Glomerular visceral epithelial cell (primary cell): ENCODE measurements around the gene CD44.

Source experiments
- DNase-seq: peaks from one replicate; pipeline ENCODE4 v3.0.0-alpha.2; 2016; ENCODE audit errors: extremely low spot score

CD44 gene

GRCh38 chr11:35260342-35260985 is 121.5 kb downstream of the CD44 start:
- peak; percentile 36 for DNase-seq

GRCh38 chr11:35261197-35261596 is 122.2 kb downstream of the CD44 start:
- no peak for DNase-seq

DNA sequence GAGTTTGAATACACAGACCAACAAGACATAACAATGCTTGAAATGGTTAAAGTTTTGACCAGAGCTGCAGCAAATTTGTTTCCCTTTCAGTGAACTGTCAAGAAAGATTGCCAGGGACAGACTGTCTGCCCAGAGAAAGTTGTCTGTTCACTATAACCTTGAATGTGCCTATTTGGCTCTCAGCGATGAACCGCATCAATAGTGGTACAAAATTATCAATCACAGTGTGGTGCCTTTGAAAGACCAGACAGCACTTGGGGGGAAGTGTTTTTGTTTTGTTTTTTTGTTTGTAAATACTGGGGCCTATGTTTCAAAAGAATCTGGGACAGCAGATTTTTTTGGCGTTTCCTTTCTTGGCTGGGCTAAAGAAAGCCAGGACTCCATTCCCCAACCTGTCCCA is 123.1 kb downstream of the CD44 start:
- DNase-seq: no peak

GRCh38 chr11:35262735-35263134 is 123.8 kb downstream of the CD44 start:
- DNase-seq: no peak

DNA sequence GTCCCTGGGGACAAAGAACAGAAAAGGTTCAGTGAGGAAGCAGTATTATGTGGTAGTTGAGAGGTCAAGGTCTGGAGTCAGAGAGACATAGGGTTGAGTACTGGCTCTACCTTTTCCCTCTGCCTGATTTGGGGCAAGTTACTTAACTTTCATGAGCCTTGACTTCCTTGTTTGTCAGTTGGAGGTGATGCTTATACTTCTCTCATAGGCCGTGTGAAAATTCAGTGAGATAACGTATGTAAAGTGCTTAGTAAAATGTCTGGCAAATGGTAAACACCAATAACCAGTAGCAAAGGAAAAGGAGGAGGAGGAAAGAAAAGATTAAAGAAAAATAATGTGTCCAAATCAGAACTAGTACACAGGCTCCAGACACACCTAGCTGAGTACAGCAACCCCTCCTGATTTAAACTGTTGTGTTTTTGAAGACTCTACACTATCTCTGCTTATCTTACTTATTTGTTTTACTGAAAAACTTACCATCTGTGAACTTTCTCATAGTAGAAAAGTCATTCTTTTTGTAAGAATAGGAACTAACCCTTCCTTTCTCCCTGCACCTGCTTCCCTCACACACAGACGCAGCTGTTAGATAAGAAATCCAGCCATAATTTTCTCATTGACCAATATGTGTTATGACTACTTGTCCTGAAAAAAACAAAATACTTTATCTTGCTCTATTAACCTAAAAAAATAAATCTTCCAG is 126.9 kb downstream of the CD44 start:
- DNase-seq: no peak

- DNase-seq: peak; percentile 79
These were observed 128.5 kb downstream of the CD44 start for GRCh38 chr11:35267504-35267903.

- DNase-seq: no peak
These were observed 131.4 kb downstream of the CD44 start for GRCh38 chr11:35270342-35270741.

GRCh38 chr11:35271031-35271430 is 132.1 kb downstream of the CD44 start:
- DNase-seq: no peak

DNA sequence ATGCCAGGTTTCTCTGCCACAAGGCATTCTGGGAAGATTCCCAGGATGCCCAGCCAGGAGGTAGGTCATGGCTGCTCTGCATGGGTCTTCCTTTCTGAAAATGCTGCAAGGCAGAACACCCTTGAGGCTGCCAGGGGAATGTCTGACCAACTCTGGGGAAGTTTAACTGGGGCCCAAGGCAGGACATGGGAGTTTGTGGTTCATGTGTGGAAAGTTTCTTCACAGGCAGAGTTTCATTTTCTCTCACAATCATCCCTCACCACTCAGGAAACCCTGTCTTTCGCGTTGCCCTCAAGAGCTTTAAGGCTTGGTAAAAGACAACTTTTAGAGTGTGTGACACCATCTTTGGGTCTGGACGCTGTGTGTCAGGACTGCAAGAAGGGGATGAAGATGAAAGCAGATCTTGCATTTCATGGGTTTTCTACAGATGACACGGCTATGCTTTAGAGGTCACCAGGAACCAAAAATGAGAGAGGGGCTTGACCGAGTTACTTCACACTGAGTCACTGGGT is 133.5 kb downstream of the CD44 start:
- no peak for DNase-seq

DNA sequence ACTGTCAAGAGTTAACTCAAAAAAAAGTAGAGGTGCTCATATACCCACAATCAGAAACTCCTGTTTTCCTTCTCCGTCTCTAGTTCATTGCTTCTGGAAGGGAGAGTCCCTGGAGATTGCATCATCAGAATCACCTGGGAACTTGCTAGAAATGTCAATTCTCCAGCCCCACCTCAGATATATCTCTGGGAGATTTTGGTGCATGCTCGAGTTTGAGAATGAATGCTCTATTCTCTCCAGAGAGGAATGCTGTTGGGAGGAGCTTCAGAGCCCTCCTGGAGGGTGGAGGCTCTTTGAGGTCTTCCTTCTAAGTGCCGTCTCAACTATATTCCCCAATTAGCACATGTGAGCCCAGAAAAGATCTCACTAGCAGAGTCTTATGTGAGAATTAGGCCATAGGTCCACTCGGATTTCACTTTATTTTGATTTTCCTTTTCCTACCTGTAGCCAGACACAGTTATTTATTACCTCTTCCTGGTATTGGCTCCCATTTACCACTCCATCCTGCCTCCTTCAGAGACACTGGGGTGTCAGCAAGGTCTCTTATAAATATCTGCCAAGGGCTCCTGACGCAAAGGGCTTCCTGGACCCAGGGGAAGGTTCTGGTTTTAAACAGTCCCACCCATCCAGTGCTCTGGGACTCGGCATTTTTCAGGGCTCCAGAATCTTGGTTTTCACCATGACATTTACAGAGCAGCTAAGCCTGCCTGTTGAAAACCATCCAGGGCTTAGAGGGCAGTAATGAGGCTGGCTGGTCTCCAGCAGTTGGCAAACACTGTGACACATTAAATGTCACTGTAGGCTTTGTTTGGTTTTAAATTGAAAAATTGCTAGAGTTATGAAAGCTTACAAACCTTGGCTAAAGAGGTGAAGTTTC is 136.2 kb downstream of the CD44 start:
- no peak for DNase-seq

DNA sequence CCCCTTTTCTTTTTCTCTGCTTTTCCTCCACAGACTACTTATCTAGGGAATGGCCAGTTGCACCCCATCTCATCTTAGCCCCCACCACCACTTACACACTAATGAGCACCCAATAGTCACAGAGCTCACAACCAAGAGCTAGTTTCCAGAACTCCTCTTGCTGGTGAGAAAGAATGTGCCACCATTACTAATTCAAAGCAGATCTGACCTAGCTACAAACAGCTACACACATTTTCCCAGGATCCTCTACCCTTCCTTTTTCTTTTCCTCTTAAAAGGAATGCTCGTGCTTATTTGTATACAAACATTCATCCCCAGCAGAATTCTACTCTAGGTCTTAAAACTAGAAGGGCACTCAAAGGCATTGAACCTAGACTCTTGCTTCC is 136.8 kb downstream of the CD44 start:
- no peak for DNase-seq

GRCh38 chr11:35276396-35277145 is 137.6 kb downstream of the CD44 start:
- DNase-seq: peak; percentile 25

- no peak for DNase-seq
These were observed 138.9 kb downstream of the CD44 start for GRCh38 chr11:35277827-35278226.

DNA sequence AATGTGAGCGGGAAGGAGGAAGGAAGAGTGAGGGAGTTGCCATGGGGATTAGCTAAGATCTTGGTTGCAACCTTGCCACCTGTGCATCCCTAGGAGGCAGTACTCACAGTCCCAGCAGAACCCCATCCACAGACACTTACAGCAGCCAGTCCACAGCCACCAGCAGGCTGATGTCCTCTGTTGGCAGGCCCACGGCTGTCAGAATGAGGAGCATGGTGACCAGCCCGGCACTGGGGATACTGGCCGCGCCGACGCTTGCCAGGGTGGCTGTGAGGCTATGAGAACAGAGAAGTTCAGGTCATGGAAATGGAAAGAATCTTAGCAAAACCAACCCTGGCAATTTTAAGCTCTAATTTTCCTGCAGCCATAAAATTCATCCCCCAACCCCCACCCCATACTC is 141.8 kb downstream of the CD44 start:
- no peak for DNase-seq

GRCh38 chr11:35281169-35281688 is 142.3 kb downstream of the CD44 start:
- DNase-seq: no peak
